Lung (tissue), 12 donors: Measurements from ENCODE around the gene VSIG2. TPM values are rescaled to one million over a fixed set of nuclear protein-coding genes. Genes with fewer than 3 reads are reported as not detected.

Experiments
- ATAC-seq: fragments of 200-7000 bp; cut with Tn5 transposase; one replicate; pipeline ENCODE4 v1.9.1; 2020; ENCODE audit warnings: moderate number of reproducible peaks; ENCODE audit not compliant: insufficient read depth, low FRiP score
- DNase-seq, 3 donors: peaks; one replicate each; pipeline ENCODE4 v3.0.0-alpha.2; 2013 to 2017
- H3K27ac ChIP-seq, 2 donors: one replicate each; pipeline ENCODE4 v1.5.1; 2013; ENCODE audit warnings: mild to moderate bottlenecking in 2 of 2, moderate library complexity in 2 of 2, control low read depth in 1 of 2, inconsistent platforms in 1 of 2, low read depth in 1 of 2, low read length in 1 of 2
- H3K27me3 ChIP-seq, 3 donors: one replicate each; pipeline ENCODE4 v1.5.1; 2013; ENCODE audit warnings: low read length in 2 of 3; ENCODE audit not compliant: control insufficient read depth in 3 of 3, insufficient read depth in 3 of 3
- H3K36me3 ChIP-seq, 4 donors: one replicate each; pipeline ENCODE4 v1.5.1; 2013; ENCODE audit warnings: low read length in 4 of 4, mild to moderate bottlenecking in 1 of 4, moderate library complexity in 1 of 4; ENCODE audit not compliant: control insufficient read depth in 4 of 4, insufficient read depth in 4 of 4
- H3K4me1 ChIP-seq, 5 donors: one replicate each; pipeline ENCODE4 v1.5.1; 2013; ENCODE audit warnings: low read length in 5 of 5, mild to moderate bottlenecking in 2 of 5, moderate library complexity in 1 of 5; ENCODE audit not compliant: control insufficient read depth in 5 of 5, insufficient read depth in 5 of 5
- H3K4me3 ChIP-seq: one replicate; pipeline ENCODE4 v1.5.1; 2013; ENCODE audit warnings: mild to moderate bottlenecking, control low read depth, moderate library complexity
- H3K9ac ChIP-seq, 2 donors: one replicate each; pipeline ENCODE4 v1.5.1; 2013; ENCODE audit warnings: low read length in 2 of 2, control low read depth in 1 of 2; ENCODE audit not compliant: insufficient read depth in 1 of 2
- H3K9me3 ChIP-seq, 4 donors: one replicate each; pipeline ENCODE4 v1.5.1; 2013; ENCODE audit warnings: low read length in 3 of 4, mild to moderate bottlenecking in 1 of 4, moderate library complexity in 1 of 4; ENCODE audit not compliant: control insufficient read depth in 4 of 4, insufficient read depth in 3 of 4
- WGBS, 2 donors: extraction: QIAGEN DNeasy Blood & Tissue Kit; methylation state at CpG; one replicate each; pipeline ENCODE4 v1.1.7; 2013; 5-methylcytosine and 5-hydroxymethylcytosine counted together
- polyA plus RNA-seq, 2 donors: library from polyadenylated mRNA; stranded (reverse); fragments of 200-250 nt; gene quantifications; one replicate each; pipeline ENCODE4 v1.2.1, GENCODE V29; 2013
- total RNA-seq, 2 donors: library from RNA; depleted of rRNA in 1 of 2; stranded (reverse); fragments of >200 nt in 1 of 2; gene quantifications; one replicate each; pipeline ENCODE4 v1.2.1, GENCODE V29; 2014 to 2021
- TF ChIP-seq, protein P1 (sequence below): IDR thresholded peaks from 2 replicates; pipeline ENCODE4 v1.5.1; 2012; ENCODE audit warnings: mild to moderate bottlenecking; ENCODE audit errors: control extremely low read depth, extremely low read depth
- donor health status: control.
- donor health status: control.
- donor health status: Bipolar disorder and iron deficiency.
- donor health status: healthy.
- donor health status: DM: yes; HTN: yes; CAD: no.

The VSIG2 gene
- total and polyA plus RNA-seq, 4 donors: 20.2 to 39.8 (median 25.6) TPM

DNA sequence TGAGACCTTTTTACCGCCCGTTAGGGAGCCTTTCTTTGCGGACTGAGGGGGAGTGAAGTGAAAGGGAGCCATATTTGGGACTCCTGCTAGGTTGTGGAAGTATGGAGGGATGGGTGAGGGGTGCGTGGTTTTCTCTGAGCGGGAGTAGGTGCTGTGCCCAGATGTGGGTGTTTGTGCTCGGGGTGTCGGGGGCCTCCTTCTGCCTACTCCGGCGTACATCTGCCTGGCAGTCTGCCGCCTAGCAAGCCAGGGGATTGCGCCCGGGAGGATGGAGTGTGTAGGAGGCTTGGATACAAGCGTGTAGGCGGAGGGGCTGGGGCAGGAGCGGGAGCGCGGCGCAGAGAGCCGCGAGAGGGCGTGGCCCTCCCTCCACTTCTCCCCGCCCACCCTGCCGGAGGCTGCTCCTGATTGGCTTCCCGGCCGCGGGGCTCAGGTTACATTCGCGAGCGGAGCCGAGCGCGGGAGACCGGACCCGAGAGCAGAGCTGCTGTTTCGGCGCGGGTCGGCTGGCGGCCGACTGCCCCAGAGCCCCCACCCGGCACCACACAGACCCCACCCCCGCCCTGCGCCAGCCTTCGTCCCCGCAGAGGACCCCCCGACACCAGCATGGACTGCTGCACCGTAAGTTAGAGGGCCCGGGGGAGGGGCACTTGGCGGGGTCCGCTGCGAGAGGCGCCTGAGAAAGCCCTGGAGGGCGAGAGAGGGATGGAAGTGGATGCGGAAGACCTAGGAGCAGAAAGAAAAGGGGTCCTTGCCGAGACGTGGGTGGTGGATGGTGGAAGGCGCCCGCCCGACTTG lies 12.4 kb downstream of the VSIG2 start, which contains the start of gene NRGN:
Gene NRGN, plus strand, starts transcription at position 464 of the 798 bp plus-strand sequence. Its CDS starts 143 bp downstream, at position 607.
- peak within 1 kb of the TSS in 1 of 2 donors; percentile 29 for H3K27ac ChIP-seq
- H3K9ac ChIP-seq: no peak within 1 kb of the TSS
- peaks cover 0 to 14% (median 1%) of the 10 kb centered on the region in 5 donors for H3K4me1 ChIP-seq
- H3K36me3 ChIP-seq: no peaks in the 10 kb centered on the region
- peaks cover 0 to 40% (median 35%) of the 10 kb centered on the region in 3 donors for H3K27me3 ChIP-seq
- peak within 1 kb of the TSS; percentile 53 for H3K4me3 ChIP-seq
- DNase-seq (peak; percentile 94 to 96 (median 95)), ATAC-seq (peak; percentile 99)
- H3K9me3 ChIP-seq: no peaks in the 10 kb centered on the region
- WGBS, 2 donors: 2 to 4% methylated on average over 54 to 59 of the region's 59 CpGs
- TF ChIP-seq, protein P1, sequence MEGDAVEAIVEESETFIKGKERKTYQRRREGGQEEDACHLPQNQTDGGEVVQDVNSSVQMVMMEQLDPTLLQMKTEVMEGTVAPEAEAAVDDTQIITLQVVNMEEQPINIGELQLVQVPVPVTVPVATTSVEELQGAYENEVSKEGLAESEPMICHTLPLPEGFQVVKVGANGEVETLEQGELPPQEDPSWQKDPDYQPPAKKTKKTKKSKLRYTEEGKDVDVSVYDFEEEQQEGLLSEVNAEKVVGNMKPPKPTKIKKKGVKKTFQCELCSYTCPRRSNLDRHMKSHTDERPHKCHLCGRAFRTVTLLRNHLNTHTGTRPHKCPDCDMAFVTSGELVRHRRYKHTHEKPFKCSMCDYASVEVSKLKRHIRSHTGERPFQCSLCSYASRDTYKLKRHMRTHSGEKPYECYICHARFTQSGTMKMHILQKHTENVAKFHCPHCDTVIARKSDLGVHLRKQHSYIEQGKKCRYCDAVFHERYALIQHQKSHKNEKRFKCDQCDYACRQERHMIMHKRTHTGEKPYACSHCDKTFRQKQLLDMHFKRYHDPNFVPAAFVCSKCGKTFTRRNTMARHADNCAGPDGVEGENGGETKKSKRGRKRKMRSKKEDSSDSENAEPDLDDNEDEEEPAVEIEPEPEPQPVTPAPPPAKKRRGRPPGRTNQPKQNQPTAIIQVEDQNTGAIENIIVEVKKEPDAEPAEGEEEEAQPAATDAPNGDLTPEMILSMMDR: no peak

DNA sequence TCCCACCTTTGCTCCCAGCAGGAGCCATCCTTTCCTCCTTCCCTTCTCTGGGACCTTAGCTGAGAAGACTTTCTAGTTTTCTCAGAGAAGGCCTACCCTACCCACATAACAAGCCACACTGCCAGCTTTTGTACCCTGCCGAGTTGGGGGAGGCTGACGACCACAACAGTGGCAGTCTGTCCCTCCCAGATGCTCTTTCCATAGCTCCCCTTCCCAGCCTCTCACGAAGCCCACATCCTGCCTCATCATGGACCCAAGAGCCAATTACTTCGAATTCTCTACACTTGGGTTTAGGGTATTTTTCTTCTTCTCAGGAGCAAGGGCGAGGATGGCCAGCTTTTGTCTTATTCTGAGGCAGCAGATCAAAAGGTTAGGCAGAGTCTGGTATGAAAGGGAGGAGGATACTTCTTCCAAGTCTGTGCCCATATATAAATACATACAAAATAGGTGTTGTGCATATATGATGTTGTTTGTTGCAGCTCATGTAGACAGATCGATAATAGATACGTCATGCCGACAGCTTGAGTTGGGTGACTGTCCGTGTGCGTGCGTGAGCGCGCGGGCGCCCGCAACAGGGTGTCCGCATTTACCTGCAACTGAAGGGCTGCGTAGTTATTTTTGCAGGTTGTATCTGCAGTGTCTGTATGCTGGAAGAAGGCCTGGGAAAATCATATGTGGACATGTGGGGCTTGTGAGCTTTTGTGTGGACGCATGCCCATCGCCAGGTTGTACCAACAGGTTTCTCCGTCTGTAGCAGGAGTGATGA lies 13.2 kb downstream of the VSIG2 start:
- peaks cover 0 to 34% (median 30%) of the 10 kb centered on the region in 3 donors for H3K27me3 ChIP-seq
- DNase-seq (no peak), ATAC-seq (no peak)
- no peak overlapping the region for H3K27ac ChIP-seq
- TF ChIP-seq, protein P1: no peak
- peaks cover 0 to 14% (median 3%) of the 10 kb centered on the region in 5 donors for H3K4me1 ChIP-seq
- no peaks in the 10 kb centered on the region for H3K9me3 ChIP-seq
- WGBS, 2 donors: 87 to 88% methylated on average over 21 of the region's 21 CpGs
- H3K4me3 ChIP-seq: no peak overlapping the region
- H3K36me3 ChIP-seq: no peaks in the 10 kb centered on the region
- H3K9ac ChIP-seq: no peak overlapping the region

DNA sequence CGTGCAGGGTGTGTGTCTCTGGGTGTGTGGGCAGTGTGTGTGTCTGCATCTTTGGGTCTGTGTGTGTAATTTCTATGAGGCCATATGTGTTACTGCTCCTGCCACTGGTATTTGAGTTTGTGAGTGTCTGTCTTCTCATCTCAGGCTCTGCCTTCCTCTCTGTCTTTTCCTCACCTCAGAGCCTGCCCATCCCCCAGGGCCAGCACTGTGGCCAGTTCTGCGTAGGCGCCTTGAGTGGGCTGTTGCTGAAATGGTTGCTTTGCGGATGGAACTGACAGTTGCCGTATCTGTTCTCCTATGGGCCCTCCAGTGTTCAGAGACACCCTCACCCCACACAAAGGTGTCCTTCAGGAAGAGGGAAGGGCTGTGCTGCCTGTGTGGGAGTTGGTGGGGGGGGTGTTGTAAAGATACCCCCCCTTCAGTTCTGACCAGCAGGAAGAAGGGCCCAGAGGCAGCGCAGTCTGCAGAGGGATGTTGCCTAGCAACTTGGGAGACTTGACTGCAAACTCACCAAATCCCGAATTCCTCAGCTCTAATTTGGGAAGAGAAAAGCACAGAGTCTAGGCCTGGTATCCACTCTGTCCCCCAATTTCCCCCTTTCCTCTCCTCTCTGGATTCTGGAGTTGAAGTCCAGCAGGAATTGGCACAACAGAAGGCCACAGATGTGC lies 14.3 kb downstream of the VSIG2 start:
- WGBS, 2 donors: 78 to 84% methylated on average over 7 of the region's 7 CpGs
- Histone ChIP-seq H3K9ac (no peak overlapping the region), H3K27ac (no peak overlapping the region), H3K4me3 (no peak overlapping the region), H3K36me3 (no peaks in the 10 kb centered on the region), H3K27me3 (peaks cover 0 to 23% (median 22%) of the 10 kb centered on the region in 3 donors), H3K4me1 (peaks cover 0 to 14% (median 3%) of the 10 kb centered on the region in 5 donors), H3K9me3 (no peaks in the 10 kb centered on the region)
- DNase-seq (no peak), ATAC-seq (no peak)
- TF ChIP-seq, protein P1: no peak
